Calu3 (cell line): Measurements from ENCODE around the gene WNK2. TPM values are rescaled to one million over a fixed set of nuclear protein-coding genes. Genes with fewer than 3 reads are reported as not detected.

Source experiments
- BruUV-seq: library from RNA; stranded (reverse); fragments of 400-500 nt; replicated peaks from 2 replicates; lab custom pipeline; 2021; lab: Mats Ljungman, UMichigan
- CTCF ChIA-PET: fragments of 300-600 bp; sonication (Branson Sonifier 250); formaldehyde crosslinking; loops from one replicate; lab custom pipeline; 2022; ENCODE audit warnings: antibody characterized with exemption; lab: Charles Lee
- DNase-seq: peaks from one replicate; pipeline ENCODE4 v3.0.0; 2022
- H3K27ac Mint-ChIP-seq: one replicate; pipeline ENCODE4 v1.8.0; 2022; ENCODE audit warnings: mixed read lengths; ENCODE audit not compliant: unreplicated experiment
- H3K27me3 Mint-ChIP-seq: one replicate; pipeline ENCODE4 v1.8.0; 2022; ENCODE audit warnings: mixed read lengths; ENCODE audit not compliant: unreplicated experiment
- H3K36me3 Mint-ChIP-seq: one replicate; pipeline ENCODE4 v1.8.0; 2022; ENCODE audit warnings: mild to moderate bottlenecking, moderate library complexity, mixed read lengths; ENCODE audit not compliant: insufficient read depth, unreplicated experiment
- H3K4me1 Mint-ChIP-seq: one replicate; pipeline ENCODE4 v1.8.0; 2022; ENCODE audit warnings: mild to moderate bottlenecking, low read depth, mixed read lengths; ENCODE audit not compliant: unreplicated experiment
- H3K4me3 Mint-ChIP-seq: one replicate; pipeline ENCODE4 v1.8.0; 2022; ENCODE audit warnings: mild to moderate bottlenecking, low read depth, moderate library complexity, mixed read lengths; ENCODE audit not compliant: unreplicated experiment
- H3K9me3 Mint-ChIP-seq: one replicate; pipeline ENCODE4 v1.8.0; 2022; ENCODE audit warnings: low read depth, mixed read lengths; ENCODE audit not compliant: unreplicated experiment
- intact Hi-C: fragments of 100-400 bp; cut with micrococcal nuclease; formaldehyde crosslinking; loops from one replicate; pipeline ENCODE4 v1.10.0; 2022; ENCODE audit not compliant: unreplicated experiment
- total RNA-seq: library from RNA; stranded (reverse); gene quantifications from 2 replicates; pipeline ENCODE4 v1.2.3, GENCODE V29; 2022
- TF ChIP-seq, protein P1 (sequence below): fragments of 200-600 bp; IDR thresholded peaks from one replicate; pipeline ENCODE4 v1.8.0; 2022; ENCODE audit warnings: antibody characterized with exemption; ENCODE audit not compliant: unreplicated experiment

WNK2 gene
- total RNA-seq, 1 experiment from 2014 or later: 85.7 TPM

DNA sequence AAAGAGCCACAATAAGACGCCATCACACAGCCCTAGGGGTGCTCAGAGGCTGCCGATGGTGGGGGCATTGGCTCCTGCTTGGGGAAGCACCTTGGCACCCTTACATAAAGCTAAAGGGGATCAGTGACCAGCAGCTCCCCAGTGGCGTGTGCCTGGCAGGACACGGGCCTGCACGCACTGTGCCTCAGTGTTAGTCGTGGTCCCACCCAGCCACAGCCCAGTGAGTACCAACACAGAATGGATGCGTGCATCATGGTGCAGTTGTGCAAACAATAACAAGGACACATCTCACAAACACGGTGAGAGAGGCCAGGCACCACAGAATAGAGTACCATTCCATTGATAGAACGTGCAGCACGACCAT, 103.2 kb downstream of the WNK2 start:
- BruUV-seq: no TSS peak
- peaks cover 21% of the 10 kb centered on the region for H3K36me3 Mint-ChIP-seq
- peak overlapping the region; percentile 80 for H3K27ac Mint-ChIP-seq

DNA sequence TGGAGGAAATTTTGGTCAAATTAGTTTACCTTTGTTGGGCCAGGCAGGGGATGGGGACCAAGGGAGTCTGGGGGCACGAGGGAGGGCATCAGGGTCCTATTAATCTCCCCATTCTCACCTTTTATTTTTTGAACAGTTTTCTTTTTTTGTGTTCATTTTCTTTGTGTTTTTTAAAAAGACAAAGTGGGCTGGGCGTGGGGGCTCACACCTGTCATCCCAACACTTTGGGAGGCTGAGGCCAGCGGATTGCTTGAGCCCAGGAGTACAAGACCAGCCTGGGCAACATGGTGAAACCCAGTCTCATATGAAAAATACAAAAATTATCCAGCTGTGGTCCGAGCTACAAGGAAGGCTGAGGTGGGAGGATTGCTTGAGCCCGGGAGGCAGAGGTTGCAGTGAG, 103.7 kb downstream of the WNK2 start:
- TF ChIP-seq, protein P1, sequence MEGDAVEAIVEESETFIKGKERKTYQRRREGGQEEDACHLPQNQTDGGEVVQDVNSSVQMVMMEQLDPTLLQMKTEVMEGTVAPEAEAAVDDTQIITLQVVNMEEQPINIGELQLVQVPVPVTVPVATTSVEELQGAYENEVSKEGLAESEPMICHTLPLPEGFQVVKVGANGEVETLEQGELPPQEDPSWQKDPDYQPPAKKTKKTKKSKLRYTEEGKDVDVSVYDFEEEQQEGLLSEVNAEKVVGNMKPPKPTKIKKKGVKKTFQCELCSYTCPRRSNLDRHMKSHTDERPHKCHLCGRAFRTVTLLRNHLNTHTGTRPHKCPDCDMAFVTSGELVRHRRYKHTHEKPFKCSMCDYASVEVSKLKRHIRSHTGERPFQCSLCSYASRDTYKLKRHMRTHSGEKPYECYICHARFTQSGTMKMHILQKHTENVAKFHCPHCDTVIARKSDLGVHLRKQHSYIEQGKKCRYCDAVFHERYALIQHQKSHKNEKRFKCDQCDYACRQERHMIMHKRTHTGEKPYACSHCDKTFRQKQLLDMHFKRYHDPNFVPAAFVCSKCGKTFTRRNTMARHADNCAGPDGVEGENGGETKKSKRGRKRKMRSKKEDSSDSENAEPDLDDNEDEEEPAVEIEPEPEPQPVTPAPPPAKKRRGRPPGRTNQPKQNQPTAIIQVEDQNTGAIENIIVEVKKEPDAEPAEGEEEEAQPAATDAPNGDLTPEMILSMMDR: no peak
- DNase-seq: no peak
- intact Hi-C loops: no loop called here
- Mint-ChIP-seq H3K4me3 (no peak overlapping the region), H3K4me1 (peaks cover 15% of the 10 kb centered on the region), H3K27ac (no peak overlapping the region), H3K9me3 (peaks cover 3% of the 10 kb centered on the region), H3K27me3 (no peaks in the 10 kb centered on the region), H3K36me3 (peaks cover 21% of the 10 kb centered on the region)
- no TSS peak for BruUV-seq
- CTCF ChIA-PET: no interaction called here

More for the DNA sequence above, 103.2 kb downstream of the WNK2 start:
- Mint-ChIP-seq H3K4me3 (no peak overlapping the region), H3K4me1 (peaks cover 15% of the 10 kb centered on the region), H3K9me3 (peaks cover 4% of the 10 kb centered on the region), H3K27me3 (no peaks in the 10 kb centered on the region)
- TF ChIP-seq, protein P1: no peak
- CTCF ChIA-PET: interaction anchor here (1.1 kb wide), 1 partner anchor 15 kb away, joined by 3 read pairs; no protein-coding TSS in a partner anchor
- DNase-seq: no peak
- intact Hi-C loops: no loop called here

DNA sequence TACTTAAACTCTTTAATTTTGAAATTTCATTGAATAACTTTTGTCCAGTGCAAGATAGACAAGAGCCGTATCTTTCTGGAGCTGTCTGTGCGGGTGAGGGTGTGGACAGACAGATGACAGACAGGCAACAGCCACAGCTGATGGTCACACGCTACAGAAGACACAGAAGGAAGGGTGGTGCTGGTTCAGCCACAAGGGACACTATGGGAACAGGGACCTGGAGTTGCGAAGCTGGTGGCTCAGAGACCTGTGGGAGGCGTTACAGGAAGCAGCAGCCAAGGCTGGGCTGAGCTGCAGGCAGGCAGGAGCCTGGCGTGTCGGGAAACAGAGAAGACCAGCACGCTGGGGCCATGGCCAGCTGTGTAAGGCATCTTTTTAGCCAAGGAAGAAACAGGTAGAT, 104.4 kb downstream of the WNK2 start:
- Mint-ChIP-seq H3K27me3 (no peaks in the 10 kb centered on the region), H3K27ac (no peak overlapping the region), H3K9me3 (no peaks in the 10 kb centered on the region), H3K36me3 (peaks cover 28% of the 10 kb centered on the region), H3K4me1 (peaks cover 16% of the 10 kb centered on the region), H3K4me3 (no peak overlapping the region)
- CTCF ChIA-PET: no interaction called here
- DNase-seq: no peak
- intact Hi-C loops: no loop called here
- TF ChIP-seq, protein P1: no peak
- no TSS peak for BruUV-seq

DNA sequence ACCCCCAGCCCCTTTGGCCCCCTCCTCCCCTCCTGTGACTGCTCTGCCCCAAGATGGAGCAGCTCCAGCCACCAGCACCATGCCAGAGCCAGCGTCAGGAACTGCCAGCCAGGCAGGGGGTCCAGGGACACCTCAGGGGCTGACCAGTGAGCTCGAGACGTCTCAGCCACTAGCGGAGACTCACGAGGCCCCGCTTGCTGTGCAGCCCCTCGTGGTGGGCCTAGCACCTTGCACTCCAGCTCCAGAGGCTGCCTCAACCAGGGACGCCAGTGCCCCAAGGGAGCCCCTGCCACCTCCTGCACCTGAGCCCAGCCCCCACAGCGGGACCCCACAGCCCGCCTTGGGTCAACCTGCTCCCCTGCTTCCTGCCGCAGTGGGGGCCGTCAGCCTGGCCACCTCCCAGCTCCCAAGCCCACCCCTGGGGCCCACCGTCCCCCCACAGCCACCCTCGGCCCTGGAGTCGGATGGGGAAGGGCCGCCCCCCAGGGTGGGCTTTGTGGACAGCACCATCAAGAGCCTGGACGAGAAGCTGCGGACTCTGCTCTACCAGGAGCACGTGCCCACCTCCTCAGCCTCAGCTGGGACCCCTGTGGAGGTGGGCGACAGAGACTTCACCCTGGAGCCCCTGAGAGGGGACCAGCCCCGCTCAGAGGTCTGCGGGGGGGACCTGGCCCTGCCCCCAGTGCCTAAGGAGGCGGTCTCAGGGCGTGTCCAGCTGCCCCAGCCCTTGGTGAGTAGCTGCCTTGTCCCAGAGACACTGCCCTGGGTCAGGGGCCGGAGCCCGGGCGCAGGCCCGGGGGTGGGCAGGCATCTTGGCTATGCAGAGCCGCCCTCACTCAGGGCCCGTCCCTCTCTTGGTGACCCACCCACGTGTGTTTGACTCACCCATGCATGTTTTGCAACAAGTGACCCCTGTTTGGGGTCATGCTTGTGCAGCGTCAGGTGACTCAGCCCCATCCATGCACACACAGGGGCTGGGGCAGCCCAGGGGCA, 105.2 kb downstream of the WNK2 start:
- CTCF ChIA-PET: no interaction called here
- BruUV-seq: no TSS peak
- Mint-ChIP-seq H3K9me3 (no peaks in the 10 kb centered on the region), H3K36me3 (peaks cover 36% of the 10 kb centered on the region), H3K27me3 (no peaks in the 10 kb centered on the region), H3K4me3 (no peak overlapping the region), H3K4me1 (peaks cover 25% of the 10 kb centered on the region), H3K27ac (no peak overlapping the region)
- TF ChIP-seq, protein P1: no peak
- peak; percentile 58 for DNase-seq
- intact Hi-C loops: no loop called here
